Right forelimb (tissue), 1 donor: Measurements from ENCODE around the gene ELP5.
A peak's percentile ranks its signal among the peaks of the same experiment; 100 is the strongest.

Source experiments
- DNase-seq: peaks from one replicate; pipeline ENCODE4 v3.0.0-alpha.2; 2018

ELP5 gene

DNA sequence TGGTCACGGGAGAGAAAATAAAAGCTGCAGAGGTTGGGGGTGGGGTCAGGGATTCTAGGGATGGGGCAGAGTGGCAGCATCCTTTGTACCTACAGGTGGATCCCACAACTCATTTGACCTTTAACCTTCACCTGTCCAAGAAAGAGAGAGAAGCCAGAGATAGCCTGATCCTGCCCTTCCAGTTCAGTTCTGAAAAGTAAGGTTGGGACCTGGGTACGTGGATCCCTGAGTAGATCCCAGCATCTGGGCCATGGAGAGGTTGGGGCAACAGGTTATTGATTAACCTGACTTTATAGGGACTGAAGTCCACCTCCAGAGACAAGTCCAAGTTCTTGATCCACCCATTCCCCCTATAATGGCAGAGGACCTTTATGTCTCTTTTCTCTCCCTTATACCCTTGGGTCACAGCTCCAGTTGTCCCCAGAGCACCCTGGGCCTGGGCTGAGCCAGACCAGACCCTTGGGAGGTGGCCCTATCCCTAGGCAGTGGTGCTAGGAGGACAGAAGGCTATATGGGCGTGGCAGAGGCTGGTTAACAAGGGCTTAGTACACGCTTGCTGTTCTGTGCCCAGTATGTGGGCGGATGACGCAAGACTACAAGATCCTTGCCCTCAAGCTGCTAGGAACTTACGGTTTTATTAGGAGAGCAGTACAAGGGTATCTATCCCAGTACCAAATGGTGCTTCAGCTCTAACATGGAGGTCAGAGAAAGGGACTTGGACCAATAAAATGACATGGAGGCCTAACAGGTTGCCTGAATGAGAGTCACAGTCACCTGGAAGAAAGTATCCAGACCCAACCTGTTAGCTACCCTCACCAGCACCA lies 6.9 kb downstream of the ELP5 start:
- DNase-seq: no peak

DNA sequence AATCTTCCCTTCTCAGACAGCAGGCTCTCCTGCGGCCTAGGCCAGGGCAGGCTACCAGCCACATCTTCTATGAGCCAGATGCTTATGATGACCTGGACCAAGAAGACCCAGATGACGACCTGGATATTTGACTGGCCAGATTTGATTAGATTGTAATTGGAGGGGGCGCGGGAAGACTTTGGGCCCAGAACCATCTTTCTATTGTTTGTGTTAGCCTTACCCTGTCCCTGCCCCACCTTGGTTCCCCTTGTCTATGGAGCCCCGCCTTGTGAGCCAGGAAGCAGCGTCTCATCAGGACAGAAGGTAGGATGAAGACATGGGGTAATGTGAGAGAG lies 7.5 kb downstream of the ELP5 start:
- DNase-seq: no peak

DNA sequence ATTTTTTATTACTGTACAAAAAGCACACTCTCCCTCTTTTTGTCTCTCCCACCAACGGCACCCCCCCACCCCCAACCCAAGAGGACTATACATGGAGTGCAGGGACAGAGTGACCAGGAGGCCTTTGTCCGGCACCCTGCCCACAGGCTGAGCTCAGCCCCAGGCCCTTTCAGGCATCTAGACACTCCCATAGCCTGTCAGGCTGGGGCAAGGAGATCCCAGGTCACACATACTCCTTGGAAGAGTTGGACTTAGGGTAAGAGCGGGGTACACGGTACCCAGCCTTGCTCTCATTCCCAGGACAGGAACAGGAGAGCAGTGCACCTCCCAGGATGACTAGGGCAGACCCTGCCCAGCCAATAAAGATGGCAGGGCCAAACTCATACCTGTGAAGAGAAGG lies 8.1 kb downstream of the ELP5 start:
- no peak for DNase-seq

DNA sequence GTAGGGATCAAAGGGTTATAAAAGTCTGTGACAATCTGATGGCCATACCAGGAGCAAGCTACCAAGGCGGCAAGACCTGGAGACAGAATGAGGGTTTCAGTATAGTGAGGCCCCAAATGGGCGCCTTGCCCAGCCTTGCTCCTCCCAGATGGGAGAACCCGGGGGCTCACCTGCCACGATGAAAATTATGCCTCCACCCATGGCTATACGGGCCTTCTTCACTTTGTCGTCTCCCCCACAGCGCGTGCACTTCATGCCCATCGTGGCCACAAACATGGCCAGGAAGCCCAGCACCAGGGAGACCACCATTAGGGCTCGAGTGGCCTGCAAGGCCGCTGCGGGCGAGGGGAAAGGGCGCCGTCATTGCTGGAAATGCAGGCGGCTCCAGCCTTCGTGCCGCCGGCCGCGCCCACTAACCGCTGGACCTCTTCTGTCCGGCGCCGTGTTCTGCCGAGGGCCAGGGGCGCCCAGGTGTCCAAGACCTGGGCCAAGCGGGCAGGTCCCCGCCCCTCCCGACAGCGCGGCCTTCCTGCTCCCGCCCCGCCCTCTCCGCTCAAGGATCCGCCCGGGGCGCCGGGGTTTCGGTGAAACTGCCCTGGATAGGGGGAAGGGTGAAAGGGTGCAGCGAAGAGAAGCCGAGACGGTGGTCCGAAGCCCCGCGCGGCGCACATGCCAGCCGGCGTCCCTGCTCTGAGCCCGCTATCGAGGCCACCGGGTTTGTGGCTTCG lies 8.8 kb downstream of the ELP5 start:
- peak; percentile 59 for DNase-seq

DNA sequence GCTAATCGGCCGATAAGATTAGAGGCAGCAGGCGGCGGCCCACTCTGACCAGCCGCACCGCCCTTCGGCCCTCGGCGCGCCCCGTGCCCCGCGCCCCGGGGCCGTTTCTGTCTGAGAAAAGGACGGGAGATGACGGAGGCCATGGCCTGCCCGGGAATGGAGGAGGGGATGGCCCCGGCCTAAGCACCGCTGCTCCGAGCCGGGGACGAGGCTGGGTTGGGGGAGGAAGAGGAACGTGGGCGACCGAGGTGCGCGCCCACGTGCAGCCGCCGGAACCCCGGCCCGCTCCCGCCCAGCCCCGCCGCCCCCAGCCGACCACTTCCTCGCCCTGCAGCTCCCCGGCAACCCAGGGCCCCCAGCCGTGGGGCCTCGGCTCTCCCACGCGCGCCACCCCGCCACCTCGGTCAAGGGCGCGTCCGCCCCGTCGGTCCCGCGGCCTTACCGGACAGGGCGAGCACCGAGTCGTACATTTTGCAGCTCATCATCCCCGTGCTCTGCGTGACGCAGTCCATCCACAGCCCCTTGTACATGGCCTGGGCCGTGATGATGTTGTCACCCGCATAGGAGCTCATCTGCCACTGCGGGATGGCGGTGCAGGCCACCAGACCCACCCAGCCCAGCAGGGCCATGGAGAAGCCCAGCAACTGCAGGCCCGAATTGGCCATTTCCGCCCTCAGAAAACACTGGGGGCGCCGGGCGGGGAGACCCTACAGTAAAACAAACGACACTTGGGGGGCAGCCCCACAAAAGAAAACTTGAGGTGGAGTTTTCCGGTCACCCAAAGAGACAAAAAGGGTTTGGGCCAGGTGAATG lies 9.6 kb downstream of the ELP5 start:
- DNase-seq: no peak

DNA sequence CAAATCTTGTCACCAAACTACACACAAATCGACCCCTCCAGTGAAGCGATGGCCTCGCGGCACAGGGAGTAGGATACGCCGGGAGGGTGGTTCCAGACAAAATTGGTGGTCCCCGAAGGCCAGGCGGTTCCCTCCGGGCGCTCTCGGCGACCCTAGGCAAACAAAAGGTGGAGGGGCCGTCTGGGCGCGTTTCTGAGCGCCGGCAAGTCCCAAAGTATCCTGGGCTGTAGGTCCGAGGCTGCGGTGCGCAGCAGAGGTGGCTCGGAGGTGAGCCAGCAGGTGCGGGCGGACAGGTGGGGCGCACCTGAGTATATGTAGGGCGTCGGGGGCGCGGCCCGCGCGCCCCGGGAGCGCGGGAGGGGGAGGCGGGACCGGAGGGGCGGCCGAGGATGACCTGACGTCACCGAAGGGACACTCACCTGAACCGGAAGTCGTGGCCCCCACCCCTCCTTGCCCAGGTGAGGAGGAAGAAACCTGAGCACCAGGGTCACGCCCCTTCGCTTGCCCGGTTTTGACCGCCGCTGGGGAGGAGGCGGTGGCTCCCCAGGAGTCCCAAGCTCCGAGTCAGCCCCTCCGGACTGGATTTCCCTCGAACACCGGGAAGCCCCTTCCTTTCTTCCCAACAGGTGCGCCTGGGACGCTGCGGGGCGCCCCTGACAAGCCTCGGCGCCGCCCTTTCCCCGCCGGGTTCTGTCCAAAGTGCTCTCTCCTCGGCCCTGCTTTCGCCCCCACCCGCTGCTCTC lies 10.3 kb downstream of the ELP5 start, which contains the start of gene CLDN7:
Gene CLDN7 (minus strand): TSS at position 287 of the 743 bp plus-strand sequence. CDS start 435 bp downstream, outside the sequence.
- DNase-seq: no peak

DNA sequence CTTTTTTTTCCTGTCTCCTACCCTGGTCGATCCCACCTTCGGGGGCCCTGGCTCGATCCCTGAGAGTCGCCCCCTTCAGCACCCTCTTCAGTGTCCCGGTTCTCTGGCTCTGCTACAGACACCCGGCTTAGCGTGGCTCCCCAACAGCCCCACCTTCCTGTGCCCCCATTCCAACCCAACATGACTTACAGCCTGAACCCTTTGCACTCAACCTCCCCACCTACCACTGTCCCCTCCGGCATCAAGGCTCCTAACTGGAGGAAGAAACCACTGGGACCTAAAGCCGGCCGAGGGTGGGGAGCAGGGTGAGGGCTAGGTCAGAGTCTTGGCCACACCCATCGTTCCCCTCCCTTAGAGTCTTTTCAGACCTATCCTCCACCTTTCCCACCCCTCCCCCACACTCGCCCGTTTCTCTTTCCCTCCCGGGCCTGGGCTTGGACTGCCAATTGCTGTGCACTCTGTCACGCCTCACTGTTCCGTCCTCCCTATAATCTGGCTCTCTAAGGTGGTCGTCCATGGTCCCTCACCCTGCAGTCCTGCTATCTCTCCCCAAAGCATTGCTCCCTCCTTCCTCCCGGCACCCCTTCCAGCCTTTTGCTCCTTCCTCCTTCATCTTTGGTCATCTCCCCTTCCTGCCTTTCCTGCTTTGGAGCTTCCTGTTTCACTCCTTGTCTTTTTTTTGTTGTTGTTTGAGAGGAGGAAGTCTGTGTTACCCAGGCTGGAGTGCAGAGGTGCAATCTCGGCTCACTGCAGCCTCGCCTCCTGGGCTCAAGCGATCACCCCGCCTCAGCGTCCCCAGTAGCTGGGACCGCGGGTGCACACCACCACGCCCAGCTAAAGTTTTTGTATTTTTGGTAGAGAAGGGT lies 11.2 kb downstream of the ELP5 start:
- DNase-seq: no peak

DNA sequence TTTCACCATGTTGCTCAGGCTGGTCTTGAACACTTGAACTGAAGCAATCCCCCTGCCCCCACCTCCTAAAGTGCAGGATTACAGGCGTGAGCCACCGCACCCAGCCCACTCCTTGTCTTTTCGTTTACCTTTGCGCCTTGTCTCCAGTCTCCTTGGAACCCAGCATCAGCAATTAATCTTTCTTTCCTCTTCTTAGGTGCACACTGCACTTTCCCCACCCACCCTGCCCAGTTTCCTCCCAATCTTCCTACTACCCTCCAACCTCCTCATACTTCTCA lies 11.7 kb downstream of the ELP5 start:
- DNase-seq: no peak

DNA sequence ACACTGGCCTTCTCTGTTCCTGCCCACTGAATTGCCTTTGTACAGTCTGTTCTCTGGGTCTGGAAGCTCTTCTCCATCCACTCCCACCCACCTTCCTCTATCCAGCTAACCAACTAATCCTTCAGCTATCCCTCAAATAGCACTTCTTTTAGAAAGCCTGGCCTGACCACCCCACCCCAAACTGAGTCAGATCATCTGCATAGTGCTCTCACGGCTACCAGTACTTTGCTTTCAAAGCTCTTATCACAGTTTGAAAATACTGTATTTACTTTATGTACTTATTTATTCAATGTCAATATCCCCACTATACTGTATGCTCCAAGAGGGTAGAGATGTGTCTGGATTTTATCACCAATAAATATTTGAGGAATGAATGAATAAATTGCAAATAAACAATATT lies 14.8 kb downstream of the ELP5 start:
- no peak for DNase-seq

DNA sequence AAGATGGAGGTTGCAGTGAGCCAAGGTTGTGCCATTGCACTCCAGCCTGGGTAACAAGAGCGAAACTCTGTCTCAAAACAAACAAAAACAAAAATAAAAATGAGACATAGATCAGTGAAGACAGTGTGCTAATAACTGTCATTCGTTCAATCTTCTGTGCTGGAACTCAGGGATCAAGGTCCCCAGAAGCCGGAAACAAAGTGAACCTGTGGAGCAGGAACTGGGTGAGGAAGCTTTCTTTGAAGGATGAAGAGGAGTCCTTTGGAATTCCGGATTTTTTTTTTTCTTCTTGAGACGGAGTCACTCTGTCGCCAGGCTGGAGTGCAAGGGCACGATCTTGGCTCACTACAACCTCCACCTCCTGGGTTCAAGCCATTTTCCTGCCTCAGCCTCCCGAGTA lies 27.4 kb downstream of the ELP5 start:
- DNase-seq: no peak

DNA sequence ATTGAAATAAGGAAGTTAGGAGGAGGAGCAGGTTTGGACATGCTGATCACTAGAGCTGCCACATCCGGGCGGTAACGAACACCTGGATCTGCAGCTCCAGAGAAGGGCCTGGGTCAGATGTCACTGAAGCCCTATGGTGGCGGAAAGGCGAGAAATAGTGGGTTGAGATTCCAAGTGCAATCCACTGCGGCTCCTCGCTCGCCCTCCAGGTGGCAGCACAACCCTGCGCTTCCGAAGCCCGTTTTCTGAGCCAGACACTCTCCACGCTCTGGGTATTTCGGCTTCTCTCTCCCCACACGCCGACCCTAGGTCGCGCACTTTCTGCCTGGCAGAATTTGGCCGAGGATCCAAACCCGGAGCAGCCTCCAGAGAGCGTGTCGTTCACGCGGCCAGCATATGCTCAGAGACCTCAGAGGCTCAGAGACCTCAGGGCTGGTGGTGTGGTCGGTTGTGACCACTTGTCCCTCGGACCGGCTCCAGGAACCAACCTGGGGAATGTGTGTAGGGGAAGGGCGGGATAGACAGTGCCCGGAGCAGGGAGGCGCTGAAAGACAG lies 28.6 kb downstream of the ELP5 start:
- DNase-seq: peak; percentile 87

DNA sequence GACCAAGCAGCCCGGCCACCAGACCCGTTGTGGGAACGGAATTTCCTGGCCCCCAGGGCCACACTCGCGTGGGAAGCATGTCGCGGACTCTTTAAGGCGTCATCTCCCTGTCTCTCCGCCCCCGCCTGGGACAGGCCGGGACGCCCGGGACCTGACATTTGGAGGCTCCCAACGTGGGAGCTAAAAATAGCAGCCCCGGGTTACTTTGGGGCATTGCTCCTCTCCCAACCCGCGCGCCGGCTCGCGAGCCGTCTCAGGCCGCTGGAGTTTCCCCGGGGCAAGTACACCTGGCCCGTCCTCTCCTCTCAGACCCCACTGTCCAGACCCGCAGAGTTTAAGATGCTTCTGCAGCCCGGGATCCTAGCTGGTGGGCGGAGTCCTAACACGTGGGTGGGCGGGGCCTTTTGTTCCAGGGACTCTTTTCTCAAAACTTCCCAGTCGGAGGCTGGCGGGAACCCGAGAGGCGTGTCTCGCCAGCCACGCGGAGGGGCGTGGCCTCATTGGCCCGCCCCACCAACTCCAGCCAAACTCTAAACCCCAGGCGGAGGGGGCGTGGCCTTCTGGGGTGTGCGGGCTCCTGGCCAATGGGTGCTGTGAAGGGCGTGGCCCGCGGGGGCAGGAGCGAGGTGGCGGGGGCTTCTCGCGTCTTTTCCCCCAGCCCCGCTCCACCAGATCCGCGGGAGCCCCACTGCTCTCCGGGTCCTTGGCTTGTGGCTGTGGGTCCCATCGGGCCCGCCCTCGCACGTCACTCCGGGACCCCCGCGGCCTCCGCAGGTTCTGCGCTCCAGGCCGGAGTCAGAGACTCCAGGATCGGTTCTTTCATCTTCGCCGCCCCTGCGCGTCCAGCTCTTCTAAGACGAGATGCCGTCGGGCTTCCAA lies 29.3 kb downstream of the ELP5 start, which contains the start of gene SLC2A4:
Gene SLC2A4 (plus strand): TSS at position 645 of the 879 bp plus-strand sequence. CDS start 217 bp downstream, at position 862.
- DNase-seq: peak; percentile 92

DNA sequence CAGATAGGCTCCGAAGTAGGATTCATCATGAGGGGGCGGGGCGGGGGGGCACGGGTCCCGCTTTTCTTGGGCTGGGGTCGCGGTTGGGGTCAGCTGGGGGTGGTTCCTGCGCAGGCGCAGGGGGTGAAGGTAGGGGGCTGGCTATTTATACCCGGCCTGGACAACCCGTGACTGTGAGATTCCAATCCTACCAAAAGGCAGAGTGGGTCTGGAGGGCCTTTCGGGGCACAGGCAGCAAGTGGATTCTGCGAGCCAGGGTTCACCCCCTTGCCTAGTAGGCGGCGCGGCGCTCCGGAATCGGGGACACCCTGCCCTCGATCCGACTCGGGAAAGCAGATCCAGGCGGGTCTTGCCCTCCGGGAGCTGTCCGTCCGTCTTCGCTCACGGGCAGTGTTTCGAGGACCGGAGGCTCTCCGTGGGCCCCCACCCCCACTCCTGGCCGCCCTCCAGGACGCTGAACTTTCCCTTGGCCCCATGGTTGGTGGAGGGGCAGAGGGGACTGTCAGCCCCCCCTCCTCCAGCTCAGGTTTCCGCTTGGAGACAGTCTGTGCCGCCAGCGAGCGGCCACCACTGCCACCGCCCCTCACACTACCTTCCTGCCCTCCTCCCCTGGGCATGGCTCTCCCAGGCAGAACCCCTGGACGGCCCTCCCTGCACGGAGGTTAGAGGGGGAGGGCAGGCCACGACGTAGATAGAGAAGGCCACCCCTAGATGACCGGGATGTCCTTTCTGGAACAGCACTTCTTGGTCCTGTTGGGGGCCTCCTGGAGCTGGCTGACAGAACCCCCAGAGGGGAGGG lies 30.1 kb downstream of the ELP5 start:
- DNase-seq: peak; percentile 52

DNA sequence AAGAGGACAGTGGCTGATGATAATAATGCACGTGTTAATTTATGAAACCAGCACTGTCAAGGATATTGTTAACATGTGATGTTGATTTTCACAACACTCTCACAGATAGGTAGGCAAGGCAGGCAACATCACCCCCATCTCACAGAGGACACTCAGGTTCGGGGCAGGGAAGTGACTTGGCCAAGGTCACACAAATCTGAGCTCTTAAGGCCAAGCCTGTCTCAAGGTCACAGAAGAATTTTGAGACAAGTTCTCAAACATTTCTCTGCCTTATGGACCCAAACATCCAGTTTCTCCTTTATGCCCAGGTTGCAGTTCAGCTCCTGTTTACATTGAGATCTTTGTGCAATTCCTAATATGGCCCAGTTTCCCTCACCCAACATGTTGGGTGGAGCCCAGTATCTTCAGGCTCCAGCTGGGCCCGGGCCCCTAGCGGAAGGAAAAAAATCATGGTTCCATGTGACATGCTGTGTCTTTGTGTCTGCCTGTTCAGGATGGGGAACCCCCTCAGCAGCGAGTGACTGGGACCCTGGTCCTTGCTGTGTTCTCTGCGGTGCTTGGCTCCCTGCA lies 30.8 kb downstream of the ELP5 start:
- no peak for DNase-seq

DNA sequence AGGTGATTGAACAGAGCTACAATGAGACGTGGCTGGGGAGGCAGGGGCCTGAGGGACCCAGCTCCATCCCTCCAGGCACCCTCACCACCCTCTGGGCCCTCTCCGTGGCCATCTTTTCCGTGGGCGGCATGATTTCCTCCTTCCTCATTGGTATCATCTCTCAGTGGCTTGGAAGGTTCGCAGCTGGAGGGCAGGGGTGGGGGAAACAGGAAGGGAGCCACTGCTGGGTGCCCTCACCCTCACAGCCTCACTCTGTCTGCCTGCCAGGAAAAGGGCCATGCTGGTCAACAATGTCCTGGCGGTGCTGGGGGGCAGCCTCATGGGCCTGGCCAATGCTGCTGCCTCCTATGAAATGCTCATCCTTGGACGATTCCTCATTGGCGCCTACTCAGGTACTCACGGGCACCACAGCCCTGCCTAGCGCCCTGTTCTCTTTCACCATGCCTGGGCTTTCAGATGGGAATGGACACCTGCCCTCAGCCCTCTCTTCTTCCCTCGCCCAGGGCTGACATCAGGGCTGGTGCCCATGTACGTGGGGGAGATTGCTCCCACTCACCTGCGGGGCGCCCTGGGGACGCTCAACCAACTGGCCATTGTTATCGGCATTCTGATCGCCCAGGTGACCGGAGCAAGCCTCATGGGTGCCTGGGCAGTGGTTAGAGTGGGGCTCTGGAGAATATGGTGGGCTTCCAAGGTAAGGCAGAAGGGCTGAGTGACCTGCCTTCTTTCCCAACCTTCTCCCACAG lies 31.6 kb downstream of the ELP5 start:
- no peak for DNase-seq

DNA sequence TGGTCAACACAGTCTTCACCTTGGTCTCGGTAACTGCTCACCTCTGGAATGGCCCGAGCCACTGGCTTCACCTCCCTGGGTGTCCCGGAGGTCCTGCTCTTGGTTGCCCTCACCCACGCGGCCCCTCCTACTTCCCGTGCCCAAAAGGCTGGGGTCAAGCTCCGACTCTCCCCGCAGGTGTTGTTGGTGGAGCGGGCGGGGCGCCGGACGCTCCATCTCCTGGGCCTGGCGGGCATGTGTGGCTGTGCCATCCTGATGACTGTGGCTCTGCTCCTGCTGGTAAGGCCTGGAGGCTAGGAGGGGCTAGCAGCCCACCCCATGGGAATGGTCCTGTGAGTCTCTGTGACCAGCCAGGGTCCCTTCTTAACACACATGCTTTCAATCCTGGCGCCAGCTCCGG lies 32.9 kb downstream of the ELP5 start:
- no peak for DNase-seq

DNA sequence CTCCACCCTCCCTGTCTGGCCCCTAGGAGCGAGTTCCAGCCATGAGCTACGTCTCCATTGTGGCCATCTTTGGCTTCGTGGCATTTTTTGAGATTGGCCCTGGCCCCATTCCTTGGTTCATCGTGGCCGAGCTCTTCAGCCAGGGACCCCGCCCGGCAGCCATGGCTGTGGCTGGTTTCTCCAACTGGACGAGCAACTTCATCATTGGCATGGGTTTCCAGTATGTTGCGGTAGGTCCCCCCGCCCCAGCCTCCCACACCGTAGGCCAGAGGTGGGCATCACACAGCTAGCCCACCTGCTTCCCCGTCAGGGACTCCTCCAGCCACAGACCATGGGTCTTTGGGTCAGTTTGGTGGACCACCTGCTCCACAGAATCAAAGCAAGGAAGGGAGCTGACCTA lies 33.7 kb downstream of the ELP5 start:
- DNase-seq: no peak

DNA sequence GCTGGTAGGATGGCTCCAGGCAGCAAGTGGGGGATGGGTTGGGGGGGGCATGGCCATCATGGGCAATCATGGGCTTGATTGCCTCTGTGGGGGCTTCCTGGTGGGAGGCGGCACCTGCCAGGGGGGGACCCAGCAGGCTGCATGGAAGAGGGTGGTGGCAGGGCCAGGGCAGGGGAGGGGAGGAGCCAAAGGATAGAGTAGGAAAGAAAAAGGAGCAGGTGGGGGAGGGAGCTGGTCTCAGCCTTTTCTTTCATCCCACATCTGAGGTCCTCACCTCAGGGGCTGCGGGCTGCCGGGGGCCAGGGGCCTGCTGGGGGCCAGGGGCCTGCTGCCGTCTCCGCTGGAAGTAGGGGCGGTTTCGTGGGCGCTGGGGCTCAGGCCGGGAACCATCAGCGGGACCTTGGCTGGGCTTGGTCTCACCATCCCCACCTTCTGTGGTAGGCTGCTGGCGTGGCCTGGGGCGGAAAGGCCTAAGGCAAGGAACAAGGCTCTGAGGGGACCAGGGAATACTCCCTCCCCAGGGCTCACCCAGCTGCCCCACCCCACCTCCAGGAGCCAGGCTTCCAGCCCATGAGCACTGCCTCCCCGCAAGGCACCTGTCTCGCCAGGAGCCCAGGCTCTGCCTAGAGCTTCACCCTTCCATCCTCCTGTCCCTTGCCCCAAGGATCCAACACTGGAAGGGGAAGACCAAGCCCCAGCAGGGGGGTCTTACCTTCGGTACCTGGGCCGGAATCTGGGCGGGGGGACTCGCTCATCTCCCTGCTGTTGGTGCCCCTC lies 37.4 kb downstream of the ELP5 start:
- DNase-seq: no peak
